ENCODE results near the gene STAB2.

DNA sequence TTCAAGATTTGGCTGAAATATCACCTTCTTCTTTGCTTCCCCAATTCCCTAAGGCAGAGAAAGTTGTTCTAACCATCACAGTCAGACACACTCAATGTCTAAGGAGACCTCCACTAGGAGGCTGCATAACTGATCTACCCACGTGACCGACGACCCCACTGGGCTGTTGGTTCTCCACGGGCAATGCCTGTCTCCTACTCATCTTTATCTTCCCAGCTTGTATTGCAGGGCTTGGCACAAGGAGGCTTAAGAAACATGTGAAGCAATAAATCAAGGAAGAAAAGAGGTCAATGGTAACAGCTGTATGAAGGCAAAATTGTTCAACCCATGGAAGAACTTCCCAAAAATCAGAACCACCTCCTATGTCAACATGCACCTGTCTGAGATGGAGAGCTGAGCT, 226.9 kb downstream of the STAB2 start:
- TF ChIP-seq, protein P1, sequence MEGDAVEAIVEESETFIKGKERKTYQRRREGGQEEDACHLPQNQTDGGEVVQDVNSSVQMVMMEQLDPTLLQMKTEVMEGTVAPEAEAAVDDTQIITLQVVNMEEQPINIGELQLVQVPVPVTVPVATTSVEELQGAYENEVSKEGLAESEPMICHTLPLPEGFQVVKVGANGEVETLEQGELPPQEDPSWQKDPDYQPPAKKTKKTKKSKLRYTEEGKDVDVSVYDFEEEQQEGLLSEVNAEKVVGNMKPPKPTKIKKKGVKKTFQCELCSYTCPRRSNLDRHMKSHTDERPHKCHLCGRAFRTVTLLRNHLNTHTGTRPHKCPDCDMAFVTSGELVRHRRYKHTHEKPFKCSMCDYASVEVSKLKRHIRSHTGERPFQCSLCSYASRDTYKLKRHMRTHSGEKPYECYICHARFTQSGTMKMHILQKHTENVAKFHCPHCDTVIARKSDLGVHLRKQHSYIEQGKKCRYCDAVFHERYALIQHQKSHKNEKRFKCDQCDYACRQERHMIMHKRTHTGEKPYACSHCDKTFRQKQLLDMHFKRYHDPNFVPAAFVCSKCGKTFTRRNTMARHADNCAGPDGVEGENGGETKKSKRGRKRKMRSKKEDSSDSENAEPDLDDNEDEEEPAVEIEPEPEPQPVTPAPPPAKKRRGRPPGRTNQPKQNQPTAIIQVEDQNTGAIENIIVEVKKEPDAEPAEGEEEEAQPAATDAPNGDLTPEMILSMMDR (conservative IDR thresholded peaks at IDR 0.05; ENCODE audit: low read depth, low read length): no peak
- TF ChIP-seq CEBPB (IDR thresholded peaks at IDR 0.05; ENCODE audit: low read depth, low read length): no peak
- TF ChIP-seq, protein P2, sequence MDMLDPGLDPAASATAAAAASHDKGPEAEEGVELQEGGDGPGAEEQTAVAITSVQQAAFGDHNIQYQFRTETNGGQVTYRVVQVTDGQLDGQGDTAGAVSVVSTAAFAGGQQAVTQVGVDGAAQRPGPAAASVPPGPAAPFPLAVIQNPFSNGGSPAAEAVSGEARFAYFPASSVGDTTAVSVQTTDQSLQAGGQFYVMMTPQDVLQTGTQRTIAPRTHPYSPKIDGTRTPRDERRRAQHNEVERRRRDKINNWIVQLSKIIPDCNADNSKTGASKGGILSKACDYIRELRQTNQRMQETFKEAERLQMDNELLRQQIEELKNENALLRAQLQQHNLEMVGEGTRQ (IDR thresholded peaks at IDR 0.05; ENCODE audit: low read depth, low read length): no peak
- no peak for TF ChIP-seq MAFK (IDR thresholded peaks at IDR 0.05; ENCODE audit: low read depth, low read length)
- no peak for TF ChIP-seq POLR2A (IDR thresholded peaks at IDR 0.05; ENCODE audit: low read depth, low read length)
- no peak for TF ChIP-seq SMC3 (IDR thresholded peaks at IDR 0.05; ENCODE audit: low read depth, low read length)
